Central memory CD8-positive, alpha-beta T cell (primary cell): Measurements from ENCODE around the gene STARD3.

ENCODE experiments used
- ATAC-seq: fragments of 150-1000 bp; cut with Tn5 transposase; replicated peaks from 2 replicates; pipeline ENCODE4 v1.10.0; 2022; ENCODE audit warnings: mild to moderate bottlenecking, moderate FRiP score, moderate number of reproducible peaks; ENCODE audit not compliant: poor library complexity, severe bottlenecking; ENCODE audit errors: extremely low read depth
- DNase-seq, 2 donors: peaks; one replicate each; pipeline ENCODE4 v3.0.0; 2021; ENCODE audit warnings: low spot score in 2 of 2
- H3K27ac Mint-ChIP-seq: one replicate; pipeline ENCODE4 v1.8.0; 2022; ENCODE audit warnings: low read depth, mild to moderate bottlenecking, moderate library complexity, mixed read lengths
- H3K27me3 Mint-ChIP-seq: one replicate; pipeline ENCODE4 v1.8.0; 2022; ENCODE audit warnings: mixed read lengths
- H3K36me3 Mint-ChIP-seq: one replicate; pipeline ENCODE4 v1.8.0; 2022; ENCODE audit warnings: mild to moderate bottlenecking, moderate library complexity, mixed read lengths; ENCODE audit not compliant: insufficient read depth
- H3K4me1 Mint-ChIP-seq: one replicate; pipeline ENCODE4 v1.8.0; 2022; ENCODE audit warnings: mixed read lengths
- H3K4me3 Mint-ChIP-seq: one replicate; pipeline ENCODE4 v1.8.0; 2022; ENCODE audit warnings: mild to moderate bottlenecking, moderate library complexity, mixed read lengths
- H3K9me3 Mint-ChIP-seq: one replicate; pipeline ENCODE4 v1.8.0; 2022; ENCODE audit warnings: mixed read lengths

Gene STARD3

GRCh38 chr17:39628655-39629493 is 8.1 kb upstream of the STARD3 start:
- Mint-ChIP-seq H3K36me3 (no peaks in the 10 kb centered on the region), H3K27me3 (peaks cover 61% of the 10 kb centered on the region), H3K4me3 (no peak overlapping the region), H3K9me3 (no peaks in the 10 kb centered on the region), H3K27ac (peak overlapping the region; percentile 72), H3K4me1 (peaks cover 17% of the 10 kb centered on the region)
- ATAC-seq (no peak), DNase-seq (no peak)

- H3K36me3 Mint-ChIP-seq: no peaks in the 10 kb centered on the region
- no peaks in the 10 kb centered on the region for H3K9me3 Mint-ChIP-seq
- no peak for DNase-seq
- ATAC-seq: no peak
- H3K27me3 Mint-ChIP-seq: peaks cover 61% of the 10 kb centered on the region
- H3K27ac Mint-ChIP-seq: peak overlapping the region; percentile 72
- H3K4me1 Mint-ChIP-seq: peaks cover 19% of the 10 kb centered on the region
- no peak overlapping the region for H3K4me3 Mint-ChIP-seq
Observed at GRCh38 chr17:39629494-39629880, 7.5 kb upstream of the STARD3 start.

GRCh38 chr17:39629898-39630297 is 7.0 kb upstream of the STARD3 start:
- H3K4me1 Mint-ChIP-seq: peaks cover 15% of the 10 kb centered on the region
- ATAC-seq: no peak
- H3K9me3 Mint-ChIP-seq: no peaks in the 10 kb centered on the region
- H3K27ac Mint-ChIP-seq: no peak overlapping the region
- no peak for DNase-seq
- H3K27me3 Mint-ChIP-seq: peaks cover 61% of the 10 kb centered on the region
- H3K36me3 Mint-ChIP-seq: no peaks in the 10 kb centered on the region
- H3K4me3 Mint-ChIP-seq: no peak overlapping the region

GRCh38 chr17:39631403-39631802 is 5.5 kb upstream of the STARD3 start:
- H3K36me3 Mint-ChIP-seq: peaks cover 2% of the 10 kb centered on the region
- H3K27ac Mint-ChIP-seq: no peak overlapping the region
- no peak overlapping the region for H3K4me3 Mint-ChIP-seq

GRCh38 chr17:39632153-39632941 is 4.6 kb upstream of the STARD3 start:
- H3K27me3 Mint-ChIP-seq: peaks cover 46% of the 10 kb centered on the region
- no peaks in the 10 kb centered on the region for H3K9me3 Mint-ChIP-seq
- no peak for ATAC-seq
- peaks cover 13% of the 10 kb centered on the region for H3K4me1 Mint-ChIP-seq
- DNase-seq: no peak
- H3K4me3 Mint-ChIP-seq: no peak overlapping the region
- H3K36me3 Mint-ChIP-seq: peaks cover 4% of the 10 kb centered on the region
- no peak overlapping the region for H3K27ac Mint-ChIP-seq

More at GRCh38 chr17:39631403-39631802, 5.5 kb upstream of the STARD3 start:
- DNase-seq (no peak), ATAC-seq (no peak)
- Mint-ChIP-seq H3K9me3 (no peaks in the 10 kb centered on the region), H3K4me1 (peaks cover 10% of the 10 kb centered on the region), H3K27me3 (peaks cover 51% of the 10 kb centered on the region)

- Mint-ChIP-seq H3K4me3 (no peak overlapping the region), H3K27ac (no peak overlapping the region), H3K9me3 (no peaks in the 10 kb centered on the region), H3K36me3 (peaks cover 7% of the 10 kb centered on the region), H3K27me3 (peaks cover 34% of the 10 kb centered on the region), H3K4me1 (peaks cover 27% of the 10 kb centered on the region)
- ATAC-seq (no peak), DNase-seq (no peak)
Observed at GRCh38 chr17:39633570-39634183, 3.3 kb upstream of the STARD3 start.

GRCh38 chr17:39634384-39634871 is 2.5 kb upstream of the STARD3 start:
- ATAC-seq: no peak
- peak in 1 of 2 donors; percentile 12 for DNase-seq
- H3K4me1 Mint-ChIP-seq: peaks cover 34% of the 10 kb centered on the region
- peaks cover 27% of the 10 kb centered on the region for H3K27me3 Mint-ChIP-seq
- no peak overlapping the region for H3K27ac Mint-ChIP-seq
- no peaks in the 10 kb centered on the region for H3K9me3 Mint-ChIP-seq
- H3K36me3 Mint-ChIP-seq: peaks cover 7% of the 10 kb centered on the region
- no peak overlapping the region for H3K4me3 Mint-ChIP-seq

GRCh38 chr17:39635614-39636176 is 1.2 kb upstream of the STARD3 start:
- peak overlapping the region; percentile 87 for H3K4me3 Mint-ChIP-seq
- no peaks in the 10 kb centered on the region for H3K9me3 Mint-ChIP-seq
- H3K4me1 Mint-ChIP-seq: peaks cover 47% of the 10 kb centered on the region
- H3K27me3 Mint-ChIP-seq: peaks cover 16% of the 10 kb centered on the region
- H3K36me3 Mint-ChIP-seq: peaks cover 7% of the 10 kb centered on the region
- DNase-seq (no peak), ATAC-seq (no peak)
- no peak overlapping the region for H3K27ac Mint-ChIP-seq

- peaks cover 8% of the 10 kb centered on the region for H3K36me3 Mint-ChIP-seq
- no peaks in the 10 kb centered on the region for H3K9me3 Mint-ChIP-seq
- H3K4me1 Mint-ChIP-seq: peaks cover 55% of the 10 kb centered on the region
Observed at GRCh38 chr17:39636587-39636926, 387 bp upstream of the STARD3 start.

GRCh38 chr17:39638317-39638716 is 1.4 kb downstream of the STARD3 start:
- H3K27me3 Mint-ChIP-seq: no peaks in the 10 kb centered on the region
- DNase-seq: no peak
- H3K36me3 Mint-ChIP-seq: peaks cover 10% of the 10 kb centered on the region
- peak overlapping the region; percentile 87 for H3K4me3 Mint-ChIP-seq
- no peak for ATAC-seq
- H3K9me3 Mint-ChIP-seq: no peaks in the 10 kb centered on the region
- H3K27ac Mint-ChIP-seq: peak overlapping the region; percentile 88
- H3K4me1 Mint-ChIP-seq: peaks cover 73% of the 10 kb centered on the region

More at GRCh38 chr17:39636587-39636926, 387 bp upstream of the STARD3 start:
- Mint-ChIP-seq H3K4me3 (peak overlapping the region; percentile 87), H3K27me3 (peaks cover 7% of the 10 kb centered on the region), H3K27ac (peak overlapping the region; percentile 88)
- DNase-seq: no peak
- ATAC-seq: no peak

- Mint-ChIP-seq H3K27me3 (no peaks in the 10 kb centered on the region), H3K9me3 (no peaks in the 10 kb centered on the region), H3K36me3 (peaks cover 10% of the 10 kb centered on the region), H3K4me1 (peaks cover 80% of the 10 kb centered on the region), H3K27ac (peak overlapping the region; percentile 88), H3K4me3 (peak overlapping the region; percentile 13)
- DNase-seq (no peak), ATAC-seq (no peak)
Observed at GRCh38 chr17:39639043-39639442, 2.1 kb downstream of the STARD3 start.
